ENCODE results near the gene LTB.

DNA sequence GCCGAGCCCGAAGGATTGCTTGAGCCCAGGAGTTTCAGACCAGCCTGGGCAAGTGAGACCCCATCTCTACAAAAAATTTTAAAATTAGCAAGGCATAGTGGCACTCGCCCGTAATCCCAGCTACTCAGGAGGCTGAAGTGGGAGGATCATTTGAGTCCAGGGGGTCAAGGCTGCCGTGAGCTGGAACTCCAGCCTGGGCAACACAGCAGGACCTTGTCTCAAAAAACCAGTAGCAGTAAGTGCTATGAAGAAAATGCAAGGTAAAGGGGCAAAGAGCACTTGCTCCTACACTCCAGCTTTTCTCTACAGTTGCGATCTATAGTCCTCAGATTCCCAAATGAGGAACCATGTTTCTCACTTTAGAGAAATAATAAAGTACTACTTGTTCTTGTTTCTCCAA, 38.6 kb downstream of the LTB start:
- no peak for TF ChIP-seq CTCF (conservative IDR thresholded peaks at IDR 0.05; ENCODE audit: low read depth, low read length)
- TF ChIP-seq POLR2A (IDR thresholded peaks at IDR 0.05; ENCODE audit: low read depth, low read length) = no peak
- TF ChIP-seq RAD21 (IDR thresholded peaks at IDR 0.05; ENCODE audit: low read length) = no peak
- no peak for TF ChIP-seq MAZ (IDR thresholded peaks at IDR 0.05; ENCODE audit: borderline replicate concordance, low read depth, low read length)
- no peak for TF ChIP-seq ELK1 (IDR thresholded peaks at IDR 0.05; ENCODE audit: borderline replicate concordance, low read depth, low read length)
- no peak for TF ChIP-seq MAFK (IDR thresholded peaks at IDR 0.05; ENCODE audit: low read depth, low read length)
- TF ChIP-seq BHLHE40 (IDR thresholded peaks at IDR 0.05; ENCODE audit: low read depth, low read length) = no peak
- TF ChIP-seq CEBPB (IDR thresholded peaks at IDR 0.05; ENCODE audit: low read depth, low read length) = no peak
